ENCODE data around the gene SLC25A39.
"Not testable (repeated sequence)": the region's sequence is repeated elsewhere in the genome, so short reads cannot be mapped to it uniquely, and the experiment has no call there.

SLC25A39 gene

GRCh38 chr17:44334315-44334714 is 9.7 kb upstream of the SLC25A39 start:
- DNase-seq (ENCODE audit: low spot score) = no peak

- DNase-seq (ENCODE audit: low spot score) = no peak
These were observed 8.7 kb upstream of the SLC25A39 start for GRCh38 chr17:44333371-44333770.

DNA sequence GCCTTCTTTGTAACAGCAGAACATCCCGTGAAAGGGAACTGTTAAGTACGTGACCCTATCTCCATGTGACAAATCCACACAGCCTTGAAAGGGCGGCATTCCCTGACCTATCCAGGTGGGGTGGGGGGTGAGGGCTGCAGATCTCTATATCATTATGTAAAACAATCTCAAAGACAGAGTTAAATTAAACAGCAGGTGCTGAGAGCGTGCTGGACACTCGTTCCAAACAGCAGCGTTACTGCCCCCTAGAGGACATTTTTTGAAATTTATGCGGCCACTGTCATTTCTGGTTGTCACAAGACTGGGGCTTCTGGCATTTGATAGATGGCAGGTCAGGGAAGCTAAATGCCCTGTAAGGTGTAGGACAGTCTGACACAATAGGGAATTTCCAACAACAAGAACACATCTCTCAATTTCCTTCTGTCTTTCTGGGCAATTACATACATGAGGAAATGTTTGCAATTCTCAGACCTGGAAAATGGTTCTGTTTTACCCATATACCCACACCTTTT is 6.7 kb upstream of the SLC25A39 start:
- DNase-seq (ENCODE audit: low spot score) = peak; percentile 71

- not testable (repeated sequence) for DNase-seq (ENCODE audit: low spot score)
These were observed 5.6 kb upstream of the SLC25A39 start for GRCh38 chr17:44330263-44330662.

DNA sequence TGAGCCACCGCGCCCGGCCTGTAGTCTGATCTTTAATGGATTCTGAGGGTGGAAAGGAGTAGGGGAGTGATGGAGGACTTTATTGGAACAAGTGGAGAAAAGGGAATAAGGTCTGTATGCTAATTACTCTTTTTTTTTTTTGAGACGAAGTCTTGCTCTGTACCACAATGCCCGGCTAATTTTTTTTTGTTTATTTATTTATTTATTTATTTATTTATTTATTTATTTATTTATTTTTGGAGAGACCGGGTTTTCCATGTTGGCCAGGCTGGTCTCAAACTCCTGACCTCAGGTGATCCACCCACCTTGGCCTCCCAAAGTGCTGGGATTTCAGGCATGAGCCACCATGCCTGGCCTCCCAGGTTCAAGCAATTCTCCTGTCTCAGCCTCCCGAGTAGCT is 4.9 kb upstream of the SLC25A39 start:
- DNase-seq (ENCODE audit: low spot score) = not testable (repeated sequence)

- DNase-seq (ENCODE audit: low spot score) = no peak
These were observed 3.3 kb upstream of the SLC25A39 start for GRCh38 chr17:44327715-44328449.

DNA sequence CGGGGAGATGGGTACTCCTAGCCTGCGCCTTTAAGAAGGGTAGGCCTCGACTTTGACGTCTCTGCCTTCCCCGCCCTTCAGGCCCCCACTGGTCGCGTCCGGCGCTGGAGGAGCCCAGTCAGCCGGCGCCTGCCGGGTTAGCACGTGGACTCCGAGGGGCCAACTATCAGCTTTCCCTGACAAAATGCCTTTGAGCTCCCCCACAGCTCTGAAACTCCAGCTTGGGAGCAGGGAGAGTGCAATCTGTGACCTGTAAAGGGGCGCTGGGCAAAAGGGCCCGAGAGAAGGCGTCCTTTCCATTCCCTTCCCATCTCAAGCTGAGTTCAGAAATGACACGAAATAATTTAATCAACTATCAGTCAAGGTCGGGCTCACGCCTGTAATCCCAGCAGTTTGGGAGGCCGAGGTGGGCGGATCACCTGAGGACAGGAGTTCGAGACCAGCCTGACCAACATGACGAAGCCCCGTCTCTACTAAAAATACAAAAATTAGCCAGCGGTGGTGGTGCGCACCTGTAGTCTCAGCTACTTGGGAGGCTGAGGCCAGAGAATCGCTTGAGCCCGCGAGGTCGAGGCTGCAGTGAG is 2.3 kb upstream of the SLC25A39 start:
- DNase-seq (ENCODE audit: low spot score) = peak; percentile 89

DNA sequence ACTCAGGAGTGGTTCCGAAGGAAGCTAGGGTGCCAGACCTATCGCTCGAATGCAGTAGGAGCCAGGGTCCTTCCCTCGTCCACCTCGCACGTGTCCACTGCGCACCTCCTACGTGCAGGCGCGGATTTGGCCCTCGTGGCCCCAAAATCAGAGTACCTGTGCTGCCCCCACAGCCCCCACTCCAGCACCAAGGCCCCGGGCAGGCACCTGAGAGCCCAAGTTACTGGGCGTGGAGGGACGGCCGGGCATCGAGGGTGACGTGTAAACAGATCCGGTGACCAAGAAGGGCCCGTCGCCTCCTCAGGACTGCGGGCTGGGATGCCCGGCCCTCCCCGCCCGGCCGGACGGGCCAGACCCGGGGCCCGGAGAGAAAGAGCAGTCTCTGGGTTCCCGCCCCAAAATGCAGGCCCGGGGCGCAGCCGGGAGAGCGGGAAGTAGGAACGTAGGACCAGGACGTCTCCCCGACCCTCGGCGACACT is 492 bp downstream of the SLC25A39 start:
- no peak for DNase-seq (ENCODE audit: low spot score)

- DNase-seq (ENCODE audit: low spot score) = no peak
These were observed 1.1 kb downstream of the SLC25A39 start for GRCh38 chr17:44323359-44324091.

DNA sequence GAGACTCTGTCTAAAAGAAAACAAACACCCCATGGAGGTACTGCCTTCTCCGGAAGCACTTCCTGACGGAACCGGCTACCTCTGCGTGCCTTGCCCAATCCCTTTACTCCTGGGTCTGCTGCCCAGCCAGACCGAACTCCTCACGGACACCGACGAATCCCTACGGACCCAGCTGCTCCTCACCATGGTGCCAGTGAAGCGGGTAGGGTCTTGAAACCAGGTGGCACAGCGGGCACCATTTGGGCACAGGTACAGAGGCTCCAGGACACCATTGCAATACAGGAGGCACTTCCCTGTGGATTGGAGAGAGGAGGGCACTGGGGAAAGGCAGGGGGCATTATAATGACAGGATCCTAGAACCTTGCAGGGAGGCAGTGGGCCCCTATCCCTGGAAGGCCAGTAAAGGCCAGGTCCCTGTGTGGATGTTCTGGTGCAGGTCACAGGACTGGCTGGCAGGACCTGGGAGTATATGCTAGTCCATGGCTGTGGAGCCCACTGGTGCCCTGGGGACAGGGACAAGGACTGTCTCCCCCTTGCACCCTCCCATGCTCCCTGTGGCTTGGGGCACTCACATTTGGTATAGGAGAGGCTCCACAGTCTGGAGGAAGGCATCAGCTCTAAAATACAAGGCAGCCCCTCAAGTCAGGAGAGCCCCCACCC is 2.3 kb downstream of the SLC25A39 start:
- DNase-seq (ENCODE audit: low spot score) = no peak

GRCh38 chr17:44321246-44322120 is 3.1 kb downstream of the SLC25A39 start:
- DNase-seq (ENCODE audit: low spot score) = no peak

DNA sequence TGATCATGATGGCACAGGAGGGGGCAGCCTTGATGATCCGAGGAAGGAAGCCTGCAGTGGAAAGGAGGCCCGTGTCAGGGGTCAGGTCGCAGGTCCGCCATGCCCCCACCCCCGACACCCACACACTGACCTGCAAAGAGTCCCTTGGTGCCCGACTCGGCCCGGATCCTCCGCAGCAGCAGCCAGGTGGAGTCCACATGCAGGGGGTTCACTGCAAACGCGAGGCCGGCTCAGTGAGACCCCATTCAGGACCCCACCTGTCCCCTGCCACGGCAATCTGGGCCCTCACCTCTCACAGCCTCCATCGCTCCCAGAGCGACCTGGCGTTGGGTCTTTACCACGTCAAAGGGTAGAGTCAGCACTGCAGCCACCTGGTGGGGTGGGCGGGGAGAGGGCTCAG is 4.6 kb downstream of the SLC25A39 start:
- DNase-seq (ENCODE audit: low spot score) = no peak

- no peak for DNase-seq (ENCODE audit: low spot score)
These were observed 6.3 kb downstream of the SLC25A39 start for GRCh38 chr17:44318077-44318892.

GRCh38 chr17:44317545-44317944 is 7.1 kb downstream of the SLC25A39 start:
- no peak for DNase-seq (ENCODE audit: low spot score)

GRCh38 chr17:44315760-44316731 is 8.6 kb downstream of the SLC25A39 start:
- no peak for DNase-seq (ENCODE audit: low spot score)

- no peak for DNase-seq (ENCODE audit: low spot score)
These were observed 9.6 kb downstream of the SLC25A39 start for GRCh38 chr17:44314869-44315661.

DNA sequence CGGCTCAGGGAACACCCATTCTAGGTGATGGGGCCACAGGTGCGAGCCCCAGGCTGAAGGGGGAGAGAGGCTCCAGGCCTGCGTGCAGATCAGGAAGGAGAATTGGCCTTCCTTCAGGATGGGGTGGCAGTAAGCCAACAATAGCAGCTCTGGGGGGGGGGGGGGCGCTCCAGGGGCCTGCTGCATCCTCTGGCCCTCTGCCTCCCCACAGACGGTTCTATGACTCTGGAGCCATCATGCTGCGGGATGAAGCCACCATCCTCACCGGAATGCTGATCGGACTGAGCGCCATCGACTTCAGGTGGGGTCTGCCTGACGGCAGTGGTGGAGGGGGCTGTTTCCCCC is 10.1 kb downstream of the SLC25A39 start:
- DNase-seq (ENCODE audit: low spot score) = no peak

DNA sequence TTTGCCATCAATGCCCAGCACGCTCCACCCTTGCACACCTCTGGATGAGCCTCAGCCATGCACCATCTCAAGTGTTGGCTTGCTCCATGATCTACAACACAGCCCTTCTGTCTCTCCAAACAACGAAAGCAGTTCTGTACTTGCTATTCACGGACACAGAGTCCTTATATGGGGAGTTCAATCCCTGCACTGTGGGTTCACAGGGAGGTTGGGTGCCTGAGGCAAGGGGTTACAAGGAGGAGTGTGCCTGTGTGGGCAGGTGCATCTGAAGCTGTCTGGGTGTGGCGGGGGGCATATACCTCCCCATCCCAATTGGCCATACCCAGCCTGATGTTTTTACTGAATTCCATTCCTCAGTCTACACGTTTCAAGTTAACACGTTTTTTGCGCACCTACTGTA is 10.6 kb downstream of the SLC25A39 start:
- no peak for DNase-seq (ENCODE audit: low spot score)
